GM10248 (cell line): ENCODE data around the gene TLE7.

Experiments used
- CTCF ChIA-PET: fragments of 300-600 bp; sonication (Branson Sonifier 250); formaldehyde crosslinking; extraction: SDS; loops from one replicate; lab custom pipeline; 2021; ENCODE audit warnings: antibody characterized with exemption; lab: Yijun Ruan, JAX
- POLR2A ChIA-PET: fragments of 350-650 bp; sonication (Branson Sonifier 250); formaldehyde crosslinking; extraction: SDS; loops from one replicate; lab custom pipeline; 2020; ENCODE audit warnings: antibody characterized with exemption; lab: Yijun Ruan, JAX
- DNase-seq: peaks from one replicate; pipeline ENCODE4 v3.0.0; 2012; ENCODE audit errors: extremely low spot score
- CTCF ChIP-seq: IDR thresholded peaks from 2 replicates; pipeline ENCODE4 v1.5.1; 2012; ENCODE audit warnings: mild to moderate bottlenecking, low read depth; ENCODE audit errors: extremely low read depth, missing control alignments, control extremely low read depth

The TLE7 gene

GRCh38 chr16:71459510-71459909 is 17.7 kb upstream of the TLE7 start:
- TF ChIP-seq CTCF = no peak
- ChIA-PET CTCF (no interaction called here), POLR2A (interaction anchor here (0.7 kb wide), 1 partner anchor 631 kb away, joined by 3 read pairs; no protein-coding TSS in a partner anchor)
- DNase-seq = no peak

GRCh38 chr16:71456801-71457200 is 14.9 kb upstream of the TLE7 start:
- DNase-seq = no peak
- ChIA-PET CTCF (interaction anchor here (1.2 to 1.4 kb wide), 3 partner anchors 10 to 42 kb away, joined by 3 to 4 read pairs (median 3); no protein-coding TSS in a partner anchor), POLR2A (no interaction called here)
- TF ChIP-seq CTCF = no peak

GRCh38 chr16:71453036-71453435 is 11.2 kb upstream of the TLE7 start:
- CTCF ChIA-PET = interaction anchor here (1.2 to 1.8 kb wide), 2 partner anchors 20 to 40 kb away, joined by 3 to 9 read pairs; no protein-coding TSS in a partner anchor
- DNase-seq = no peak
- POLR2A ChIA-PET = no interaction called here

GRCh38 chr16:71449020-71449419 is 7.2 kb upstream of the TLE7 start:
- TF ChIP-seq CTCF = no peak
- CTCF ChIA-PET = interaction anchor here (1.9 to 2.0 kb wide), 2 partner anchors 37 to 50 kb away, joined by 4 to 5 read pairs; no protein-coding TSS in a partner anchor
- POLR2A ChIA-PET = no interaction called here
- DNase-seq = no peak

More at GRCh38 chr16:71453036-71453435, 11.2 kb upstream of the TLE7 start:
- TF ChIP-seq CTCF = no peak

- ChIA-PET POLR2A (no interaction called here), CTCF (interaction anchor here (1.6 to 1.9 kb wide), 2 partner anchors 51 to 53 kb away, joined by 4 to 5 read pairs; no protein-coding TSS in a partner anchor)
- TF ChIP-seq CTCF = no peak
- no peak for DNase-seq
Observed at GRCh38 chr16:71448274-71448866, 6.5 kb upstream of the TLE7 start.

GRCh38 chr16:71443714-71444113 is 1.9 kb upstream of the TLE7 start:
- no peak for DNase-seq
- CTCF ChIA-PET = no interaction called here
- TF ChIP-seq CTCF = no peak
- POLR2A ChIA-PET = no interaction called here
